IMR-90 (cell line): ENCODE data around the gene IL1RAPL1. TPM values are rescaled to one million over a fixed set of nuclear protein-coding genes. Genes with fewer than 3 reads are reported as not detected.

Source experiments
- ATAC-seq: fragments of 200-7000 bp; cut with Tn5 transposase; 2 replicates; pipeline ENCODE4 v1.9.1; 2020; ENCODE audit warnings: low read depth, mild to moderate bottlenecking, moderate library complexity
- BruUV-seq: library from RNA; stranded (reverse); fragments of 400-500 nt; replicated peaks from 2 replicates; lab custom pipeline; 2021; lab: Mats Ljungman, UMichigan
- CTCF ChIA-PET: fragments of 300-600 bp; formaldehyde crosslinking; extraction: SDS; loops from one replicate; lab custom pipeline; 2021; ENCODE audit warnings: antibody characterized with exemption; lab: Yijun Ruan, JAX
- POLR2A ChIA-PET: fragments of 300-600 bp; sonication (Branson Sonifier 250); formaldehyde crosslinking; loops from one replicate; lab custom pipeline; 2022; ENCODE audit warnings: antibody characterized with exemption; ENCODE audit not compliant: unreplicated experiment; lab: Charles Lee
- DNase-seq: peaks from one replicate; pipeline ENCODE4 v3.0.0; 2013
- H2AFZ ChIP-seq: replicated peaks from 2 replicates; pipeline ENCODE3; 2013; ENCODE audit warnings: low read length, mild to moderate bottlenecking; ENCODE audit not compliant: poor library complexity
- H2AK5ac ChIP-seq: 2 replicates; pipeline ENCODE4 v1.6.1; 2013; ENCODE audit warnings: low read depth, low read length, inconsistent platforms
- H2AK9ac ChIP-seq: replicated peaks from 2 replicates; pipeline ENCODE3; 2013; ENCODE audit warnings: mild to moderate bottlenecking, low read depth, low read length, moderate library complexity; ENCODE audit not compliant: poor library complexity
- H2BK120ac ChIP-seq: 2 replicates; pipeline ENCODE4 v1.6.1; 2013; ENCODE audit warnings: low read depth, low read length, inconsistent platforms
- H2BK15ac ChIP-seq: 3 replicates; pipeline ENCODE4 v1.6.1; 2013; ENCODE audit warnings: low read depth, low read length, inconsistent platforms
- H2BK20ac ChIP-seq: 2 replicates; pipeline ENCODE4 v1.6.1; 2013; ENCODE audit warnings: low read depth, mild to moderate bottlenecking, inconsistent platforms, low read length, moderate library complexity
- H2BK5ac ChIP-seq: 2 replicates; pipeline ENCODE4 v1.6.1; 2013; ENCODE audit warnings: mild to moderate bottlenecking, low read depth, low read length, inconsistent platforms; ENCODE audit not compliant: poor library complexity, severe bottlenecking
- H3K14ac ChIP-seq: replicated peaks from 2 replicates; pipeline ENCODE4 v1.6.1; 2013; ENCODE audit warnings: low read depth, low read length, inconsistent platforms
- H3K18ac ChIP-seq: 2 replicates; pipeline ENCODE4 v1.6.1; 2013; ENCODE audit warnings: low read depth, low read length, control low read depth
- H3K23ac ChIP-seq: 2 replicates; pipeline ENCODE4 v1.6.1; 2013; ENCODE audit warnings: low read depth, low read length, inconsistent platforms
- H3K27ac ChIP-seq: 2 replicates; pipeline ENCODE4 v1.5.1; 2013; ENCODE audit warnings: mild to moderate bottlenecking, control low read depth, low read length; ENCODE audit not compliant: insufficient read depth
- H3K27me3 ChIP-seq: 2 replicates; pipeline ENCODE4 v1.6.1; 2013; ENCODE audit warnings: low read length; ENCODE audit not compliant: control insufficient read depth, insufficient read depth
- H3K36me3 ChIP-seq: 2 replicates; pipeline ENCODE4 v1.6.1; 2013; ENCODE audit warnings: low read length, mixed read lengths; ENCODE audit not compliant: control insufficient read depth, insufficient read depth
- H3K4ac ChIP-seq: 2 replicates; pipeline ENCODE4 v1.6.1; 2013; ENCODE audit warnings: low read depth, low read length, inconsistent platforms
- H3K4me1 ChIP-seq: 2 replicates; pipeline ENCODE4 v1.6.1; 2013; ENCODE audit warnings: low read length, mixed read lengths; ENCODE audit not compliant: control insufficient read depth, insufficient read depth
- H3K4me2 ChIP-seq: 2 replicates; pipeline ENCODE4 v1.6.1; 2013; ENCODE audit warnings: low read depth, mild to moderate bottlenecking, control low read depth, low read length, moderate library complexity
- H3K4me3 ChIP-seq: 2 replicates; pipeline ENCODE4 v1.5.1; 2013; ENCODE audit warnings: low read depth, mild to moderate bottlenecking, control low read depth, low read length, moderate library complexity; ENCODE audit not compliant: insufficient read depth
- H3K56ac ChIP-seq: 2 replicates; pipeline ENCODE4 v1.6.1; 2013; ENCODE audit warnings: low read length, inconsistent platforms; ENCODE audit not compliant: insufficient read depth; ENCODE audit errors: extremely low read depth
- H3K79me1 ChIP-seq, 2 experiments: 2 replicates each; pipeline ENCODE4 v1.6.1; 2013; ENCODE audit warnings: low read length in 2 of 2, inconsistent platforms in 1 of 2, low read depth in 1 of 2
- H3K9ac ChIP-seq: 2 replicates; pipeline ENCODE4 v1.6.1; 2013; ENCODE audit warnings: low read depth, low read length, control low read depth
- H3K9me1 ChIP-seq: 2 replicates; pipeline ENCODE4 v1.6.1; 2013; ENCODE audit warnings: low read length, inconsistent platforms; ENCODE audit not compliant: insufficient read depth
- H3K9me3 ChIP-seq: 2 replicates; pipeline ENCODE4 v1.6.1; 2013; ENCODE audit warnings: low read length; ENCODE audit not compliant: control insufficient read depth, insufficient read depth
- H4K20me1 ChIP-seq: 2 replicates; pipeline ENCODE4 v1.6.1; 2013; ENCODE audit warnings: low read length, inconsistent platforms; ENCODE audit not compliant: insufficient read depth
- H4K5ac ChIP-seq: 2 replicates; pipeline ENCODE4 v1.6.1; 2013; ENCODE audit warnings: mild to moderate bottlenecking, low read depth, low read length, control low read depth
- H4K8ac ChIP-seq, 2 experiments: 2 replicates each; pipeline ENCODE4 v1.6.1; 2013; ENCODE audit warnings: low read depth in 2 of 2, low read length in 2 of 2, control low read depth in 1 of 2, inconsistent platforms in 1 of 2
- H4K91ac ChIP-seq: 2 replicates; pipeline ENCODE4 v1.6.1; 2013; ENCODE audit warnings: low read depth, low read length, inconsistent platforms; ENCODE audit not compliant: insufficient read depth
- MXI1 ChIP-seq: IDR thresholded peaks from 2 replicates; pipeline ENCODE4 v1.6.1; 2012; ENCODE audit warnings: low read depth, mild to moderate bottlenecking, low read length, moderate library complexity, borderline replicate concordance
- WGBS, 2 experiments: methylation state at CpG; one replicate each; pipeline versions ENCODE4 v1.1.5 to v1.1.7; 2013; ENCODE audit warnings: missing lambda C conversion rate in 2 of 2; ENCODE audit not compliant: insufficient read length in 1 of 2; ENCODE audit errors: extremely low coverage in 2 of 2; 5-methylcytosine and 5-hydroxymethylcytosine counted together
- dilution Hi-C: fragments of 300-500 bp; cut with HindIII; formaldehyde crosslinking; loops from one replicate; pipeline ENCODE4 v1.14.3; 2018; ENCODE audit warnings: low sequenced_read_pairs; ENCODE audit not compliant: unreplicated experiment
- in situ Hi-C: fragments of 300-500 bp; cut with MboI; formaldehyde crosslinking; loops from 3 replicates; pipeline ENCODE4 v1.14.3; 2019; ENCODE audit warnings: low sequenced_read_pairs, inconsistent platforms, mixed read lengths
- intact Hi-C: fragments of 100-400 bp; cut with micrococcal nuclease; formaldehyde crosslinking; loops from 2 replicates; pipeline ENCODE4 v1.10.0; 2022
- polyA plus RNA-seq, 3 experiments: library from polyadenylated mRNA; depleted of rRNA; stranded (reverse); fragments of >200 nt; gene quantifications; 2 replicates each; pipeline ENCODE4 v1.2.3, GENCODE V29; 2012; ENCODE audit warnings: low replicate concordance in 1 of 3
- total RNA-seq: library from RNA; depleted of rRNA; stranded (reverse); fragments of >200 nt; gene quantifications from 2 replicates; pipeline ENCODE4 v1.2.3, GENCODE V29; 2012

IL1RAPL1 gene
- total and polyA plus RNA-seq, 2 of the 4 experiments (the other 2 are of a cell fraction): 1.5 to 9.0 TPM

DNA sequence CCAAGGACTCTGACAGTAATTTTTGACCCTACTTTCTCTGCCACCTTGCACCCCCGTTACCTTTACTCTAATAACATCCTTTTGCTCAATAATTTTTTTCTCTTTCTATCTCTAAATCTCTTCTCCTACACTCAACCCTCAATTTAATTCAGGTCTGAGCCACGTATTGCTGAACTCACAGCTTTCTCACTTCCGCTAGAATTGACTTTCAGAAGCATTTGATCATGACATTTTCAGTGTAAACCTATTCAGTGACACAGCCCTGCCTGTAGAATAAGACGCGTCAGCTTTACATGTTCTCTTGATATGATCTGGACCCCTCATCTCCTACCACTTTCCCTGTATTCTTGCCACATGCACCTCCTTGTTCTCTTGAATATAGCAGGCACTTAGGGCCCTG lies 1188.6 kb downstream of the IL1RAPL1 start:
- H3K18ac ChIP-seq: no peak overlapping the region
- POLR2A ChIA-PET: no interaction called here
- intact Hi-C loops (no loop called here), in situ Hi-C loops (no loop called here), dilution Hi-C loops (no loop called here)
- CTCF ChIA-PET: interaction anchor here (0.7 kb wide), 1 partner anchor 14 kb away, joined by 3 read pairs; no protein-coding TSS in a partner anchor
- no peak overlapping the region for H3K4me2 ChIP-seq
- no peak overlapping the region for H2AK5ac ChIP-seq
- no peaks in the 10 kb centered on the region for H3K79me1 ChIP-seq
- H3K36me3 ChIP-seq: no peaks in the 10 kb centered on the region
- H4K91ac ChIP-seq: no peak overlapping the region
- no TSS peak for BruUV-seq
- no peak overlapping the region for H3K56ac ChIP-seq
- H3K4me1 ChIP-seq: no peaks in the 10 kb centered on the region
- no peak overlapping the region for H2BK15ac ChIP-seq
- H3K23ac ChIP-seq: no peak overlapping the region
- no peaks in the 10 kb centered on the region for H4K20me1 ChIP-seq
- no peak for DNase-seq
- H3K4ac ChIP-seq: no peak overlapping the region
- no peak overlapping the region for H2BK20ac ChIP-seq
- H3K9me3 ChIP-seq: no peaks in the 10 kb centered on the region
- H3K4me3 ChIP-seq: no peak overlapping the region
- no peak for ATAC-seq
- no peak overlapping the region for H3K27ac ChIP-seq
- H4K5ac ChIP-seq: no peak overlapping the region
- WGBS, 2 experiments: 78 to 100% methylated on average over 1 to 5 of the region's 5 CpGs
- H3K9me1 ChIP-seq: no peaks in the 10 kb centered on the region
- H2BK5ac ChIP-seq: no peak overlapping the region
- no peak overlapping the region for H3K9ac ChIP-seq
- H2AK9ac ChIP-seq: no peak overlapping the region
- H3K27me3 ChIP-seq: no peaks in the 10 kb centered on the region
- TF ChIP-seq MXI1: no peak
- H4K8ac ChIP-seq: no peak overlapping the region
- H2BK120ac ChIP-seq: no peak overlapping the region
- no peak overlapping the region for H2AFZ ChIP-seq
- H3K14ac ChIP-seq: no peak overlapping the region
